ENCODE results near the gene DAGLB.

GRCh38 chr7:6494365-6494764 is 46.6 kb upstream of the DAGLB start:
- TF ChIP-seq POLR2A (IDR thresholded peaks at IDR 0.05; ENCODE audit: low read depth) (no peak), CTCF (IDR thresholded peaks at IDR 0.05) (no peak)
